MV-4-11 (cell line): ENCODE measurements around the gene COBL.

ENCODE experiments used
- DNase-seq: peaks from one replicate; lab custom pipeline; 2025; lab: John Stamatoyannopoulos, UW

Gene COBL

DNA sequence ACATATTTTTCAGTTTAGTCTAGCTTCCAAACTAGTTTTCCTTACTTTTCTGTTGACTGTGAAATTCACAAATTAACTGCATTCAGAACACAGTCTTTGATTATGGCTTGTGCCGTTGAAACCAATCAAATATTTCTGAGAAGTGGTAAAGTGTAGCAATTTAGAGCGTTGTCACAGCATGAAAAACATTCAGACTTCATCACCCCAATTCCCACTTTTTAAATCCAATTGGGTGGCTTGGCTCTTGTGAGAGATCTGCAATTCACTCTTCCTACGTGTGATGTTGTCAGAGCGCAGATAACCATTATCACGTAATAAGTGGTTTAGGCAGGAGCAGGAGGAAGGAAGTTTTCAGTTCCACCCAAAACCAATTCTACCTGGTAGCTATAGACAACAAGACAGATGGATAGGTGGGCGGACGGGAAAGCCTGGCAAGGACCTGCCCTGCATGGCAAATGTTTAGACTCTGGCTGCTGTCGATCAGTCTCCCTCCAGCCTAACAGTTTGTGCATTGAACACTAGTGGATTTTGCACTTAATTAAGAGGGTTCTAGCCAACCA, 8.9 kb downstream of the COBL start:
- no peak for DNase-seq

DNA sequence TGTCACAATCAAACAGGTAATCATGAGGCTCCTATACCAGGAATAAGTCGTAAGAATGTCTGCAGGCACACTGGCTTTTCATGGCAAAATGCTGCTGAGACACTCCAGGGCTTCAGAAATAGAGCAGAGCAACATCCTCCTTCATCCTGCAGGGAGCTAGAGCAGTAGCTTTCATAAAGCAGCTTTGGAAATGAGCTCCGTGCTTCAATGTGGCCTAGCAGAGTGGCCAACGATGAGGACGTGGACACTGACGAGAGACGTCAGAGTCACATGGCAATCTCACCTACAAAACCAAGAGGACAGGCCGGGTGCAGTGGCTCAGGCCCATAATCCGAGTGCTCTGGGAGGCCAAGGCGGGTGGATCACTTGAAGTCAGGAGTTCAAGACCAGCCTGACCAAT, 9.8 kb downstream of the COBL start:
- DNase-seq = no peak

DNA sequence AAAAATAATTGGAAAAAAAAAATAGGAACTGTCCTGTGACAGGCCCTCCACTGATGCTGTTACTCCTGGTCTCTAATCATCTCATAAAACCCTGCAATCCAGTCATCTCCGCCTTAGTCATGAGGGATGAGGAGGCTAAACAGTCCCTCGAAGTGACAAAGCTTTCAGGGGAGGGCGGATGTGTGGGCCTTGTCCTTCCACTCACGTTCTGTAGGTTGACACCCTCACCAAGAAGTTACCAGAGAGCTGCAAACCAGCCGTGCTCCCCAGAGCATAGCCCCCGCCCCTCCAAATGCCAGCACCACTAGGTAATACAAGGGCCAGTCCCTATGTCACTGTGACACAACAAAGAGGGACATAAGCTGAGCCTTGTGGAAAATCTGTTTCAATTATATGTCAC, 11.9 kb downstream of the COBL start:
- no peak for DNase-seq

DNA sequence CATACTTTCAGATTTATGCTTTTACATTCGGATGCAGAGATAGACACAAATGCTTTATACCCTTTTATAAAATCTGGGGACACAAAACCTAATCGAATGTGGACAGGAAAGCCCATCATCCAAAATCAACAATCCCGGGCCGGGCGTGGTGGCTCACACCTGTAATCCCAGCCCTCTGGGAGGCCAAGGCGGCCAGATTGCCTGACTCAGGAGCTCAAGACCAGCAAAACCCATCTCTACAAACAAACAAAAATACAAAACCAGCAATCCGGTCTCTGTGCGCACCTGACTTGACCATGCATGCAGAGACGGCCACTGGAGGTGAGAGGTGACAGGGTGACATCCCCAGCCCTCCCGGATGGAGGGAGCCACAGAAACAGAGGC, 13.5 kb downstream of the COBL start:
- DNase-seq = no peak

DNA sequence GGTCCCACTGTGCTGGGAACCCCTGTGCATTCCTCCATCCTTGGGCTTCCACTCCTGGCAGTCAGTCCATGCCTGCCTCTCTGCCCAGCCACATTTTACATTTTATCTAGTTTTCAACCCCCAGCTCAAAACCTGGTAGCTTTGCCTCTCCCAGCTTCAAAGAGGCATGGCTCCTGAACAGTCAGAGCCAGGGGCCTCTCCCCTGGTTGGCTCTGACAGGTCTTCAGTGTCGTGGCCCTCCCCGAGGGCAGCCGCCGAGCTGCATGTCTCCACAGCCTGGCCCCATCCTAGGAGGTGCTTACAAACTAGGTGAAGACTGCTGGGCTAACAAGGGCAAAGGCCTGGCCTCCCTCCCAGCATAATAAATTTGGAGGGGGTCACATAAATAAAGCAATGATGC, 14.8 kb downstream of the COBL start:
- DNase-seq = no peak

DNA sequence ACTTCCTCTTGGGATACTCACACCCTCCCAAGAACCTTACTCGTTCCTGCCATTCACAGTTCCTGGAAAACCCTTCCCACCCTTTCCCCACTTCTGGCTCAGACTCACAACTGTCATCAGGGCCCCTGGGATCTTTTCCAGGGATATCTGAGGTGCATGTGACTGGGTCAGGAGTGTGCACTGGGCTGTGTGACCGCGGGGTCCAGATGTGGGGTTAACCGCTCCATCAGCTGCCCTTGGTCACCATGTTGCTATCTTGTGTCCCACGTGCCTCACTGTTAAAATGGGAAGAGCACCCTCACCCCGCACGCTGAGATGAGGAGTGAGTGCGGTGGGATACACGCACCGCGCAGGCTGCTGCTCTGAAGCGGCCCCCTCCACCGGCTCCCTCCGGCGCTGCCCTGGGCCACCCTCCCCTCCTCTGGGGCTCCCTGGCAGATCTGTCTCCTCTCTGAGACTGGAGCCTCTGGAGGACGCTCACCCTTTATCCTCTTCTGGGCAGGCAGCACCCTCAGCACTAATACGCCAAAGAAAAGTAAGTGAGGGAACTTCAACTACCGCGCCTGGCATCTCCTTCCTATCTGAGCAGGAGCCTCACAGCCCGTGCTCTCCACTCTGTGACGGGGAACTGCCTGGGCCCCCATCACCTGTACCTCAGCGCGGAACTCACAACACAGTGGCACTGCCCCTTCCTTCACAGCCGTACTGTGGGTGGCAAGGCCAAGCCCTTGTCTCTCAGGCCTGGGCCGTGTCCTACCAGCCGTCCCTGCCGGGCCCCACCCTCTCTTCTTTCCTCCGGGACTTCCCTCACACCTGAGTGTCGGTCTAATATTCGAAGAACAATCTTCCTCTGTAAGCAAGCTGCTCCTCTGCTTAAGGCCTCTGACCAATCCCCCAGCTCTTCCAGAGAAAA, 15.6 kb downstream of the COBL start:
- DNase-seq = no peak

DNA sequence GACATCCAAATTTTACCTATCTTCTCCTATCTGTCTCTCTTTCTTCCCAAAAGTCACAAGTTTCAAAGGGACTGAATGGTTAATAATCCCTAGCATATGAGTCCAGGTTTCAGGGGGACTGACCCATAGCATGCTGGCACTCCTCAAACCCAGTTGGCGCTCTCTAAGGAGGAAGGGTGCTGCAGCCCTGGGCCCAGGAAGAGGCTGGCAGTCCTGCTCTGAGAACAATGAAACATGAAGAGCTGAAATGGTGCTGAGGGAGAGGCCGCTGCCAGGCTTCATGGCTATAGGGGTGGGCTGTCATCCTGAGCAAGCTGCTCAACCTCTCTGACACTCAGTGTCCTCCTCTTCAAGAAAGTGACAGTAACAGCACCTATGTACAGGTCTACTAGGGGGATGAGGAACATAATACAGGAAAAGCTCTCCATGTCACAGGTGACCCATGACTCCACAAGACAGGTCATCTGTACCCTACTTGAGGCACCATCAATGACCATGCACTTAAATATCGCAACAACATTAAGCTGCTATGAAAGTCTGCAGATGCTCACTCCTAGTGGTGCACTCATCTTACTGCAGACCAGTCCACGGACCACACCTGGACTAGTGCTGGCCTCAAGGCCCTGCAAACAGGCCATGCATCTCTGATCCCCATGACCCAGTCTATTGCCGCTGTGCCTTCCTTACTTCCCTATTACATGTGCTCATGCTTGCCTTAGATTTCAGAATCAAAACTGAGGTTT, 17.0 kb downstream of the COBL start:
- no peak for DNase-seq

DNA sequence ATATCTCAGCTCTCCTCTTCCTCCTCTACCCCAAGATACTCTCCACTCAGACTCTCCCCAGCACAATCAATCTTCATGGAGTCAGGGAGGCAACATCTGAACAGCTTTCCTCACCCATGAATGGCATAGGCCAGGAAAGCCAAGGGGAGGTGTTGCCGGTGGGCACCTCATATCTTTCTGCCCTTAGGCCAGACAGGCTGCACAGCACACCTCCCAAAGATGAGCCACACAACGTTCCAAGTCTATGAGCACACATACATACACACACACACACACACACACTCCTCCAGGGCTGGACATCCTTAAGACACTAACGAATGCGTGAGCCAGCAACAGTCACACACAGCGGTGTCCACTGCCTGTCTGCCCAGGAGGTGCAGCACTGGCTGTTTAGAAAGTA, 17.7 kb downstream of the COBL start:
- DNase-seq = no peak

DNA sequence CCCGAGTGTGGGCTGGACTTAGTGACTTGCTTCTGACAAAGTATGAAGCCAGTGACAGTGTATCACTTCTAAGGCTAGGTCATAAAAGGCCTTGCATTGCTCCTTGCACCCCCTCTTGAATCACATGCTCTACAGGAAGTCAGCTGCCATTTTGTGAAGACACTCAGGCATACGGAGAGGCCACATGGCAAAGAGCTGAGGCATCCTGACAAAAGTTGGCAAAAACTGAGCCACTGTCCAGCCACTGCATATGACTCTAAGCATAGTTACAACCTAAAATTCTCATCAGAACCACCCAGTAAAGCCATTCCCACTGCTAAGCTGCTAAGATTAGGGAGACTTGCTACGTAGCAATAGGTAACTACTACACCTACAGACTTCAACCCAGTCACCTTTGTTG, 18.6 kb downstream of the COBL start:
- no peak for DNase-seq

DNA sequence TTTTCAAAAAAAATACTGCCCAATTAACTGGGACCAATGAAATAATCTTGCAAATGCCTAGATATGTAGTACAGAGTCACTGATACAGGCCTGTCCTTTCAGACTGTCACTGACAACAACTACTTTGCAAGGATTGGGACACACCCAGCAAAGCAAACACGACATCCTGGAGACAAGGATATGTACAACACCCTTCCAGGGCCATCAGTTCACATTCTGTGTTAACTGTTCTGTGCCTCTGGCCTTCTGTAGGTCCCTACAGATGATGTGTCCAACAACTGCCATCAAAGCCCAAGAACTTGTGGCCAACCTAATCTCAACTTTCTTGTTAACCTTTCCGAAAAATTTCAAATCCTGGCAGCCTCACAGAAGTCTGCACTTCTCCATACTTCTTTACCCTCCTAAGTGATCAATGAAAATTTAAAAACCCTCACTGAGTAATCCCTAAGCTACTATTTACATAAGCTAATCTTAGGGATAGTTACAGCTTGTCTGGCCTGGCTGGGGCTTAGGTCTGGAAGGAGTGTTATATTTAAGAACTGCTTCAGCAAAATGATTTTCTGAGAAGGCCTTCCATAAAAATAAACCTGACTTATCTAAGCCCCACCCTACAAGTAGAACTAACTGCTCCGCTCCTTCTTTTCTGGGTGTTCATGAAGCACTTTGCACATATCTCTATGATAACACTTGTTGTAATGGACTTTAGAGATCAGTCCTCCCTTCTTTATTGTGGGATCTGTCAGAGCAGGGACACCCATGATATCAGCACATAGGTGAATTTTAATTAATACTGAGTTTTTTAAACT, 21.0 kb downstream of the COBL start:
- no peak for DNase-seq

DNA sequence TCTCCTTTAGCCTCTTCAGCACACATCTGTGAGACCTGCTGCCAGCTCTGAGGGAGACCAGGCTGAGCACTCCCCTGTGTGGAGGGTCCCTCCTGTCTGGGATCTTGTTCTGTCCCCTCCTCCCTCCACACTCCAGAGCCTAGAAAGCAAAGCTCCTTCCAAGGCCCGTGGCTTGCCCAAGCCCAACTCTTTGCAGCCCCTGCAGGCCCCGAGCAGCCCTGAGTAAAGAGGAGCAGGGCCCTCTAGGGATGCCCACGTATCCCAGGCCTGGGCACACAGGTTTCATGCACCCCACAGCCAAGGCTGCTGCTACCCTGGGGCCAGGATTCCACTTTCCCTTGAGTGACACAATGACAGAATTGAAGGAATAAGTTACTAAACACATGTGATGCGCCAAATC, 24.0 kb downstream of the COBL start:
- no peak for DNase-seq

DNA sequence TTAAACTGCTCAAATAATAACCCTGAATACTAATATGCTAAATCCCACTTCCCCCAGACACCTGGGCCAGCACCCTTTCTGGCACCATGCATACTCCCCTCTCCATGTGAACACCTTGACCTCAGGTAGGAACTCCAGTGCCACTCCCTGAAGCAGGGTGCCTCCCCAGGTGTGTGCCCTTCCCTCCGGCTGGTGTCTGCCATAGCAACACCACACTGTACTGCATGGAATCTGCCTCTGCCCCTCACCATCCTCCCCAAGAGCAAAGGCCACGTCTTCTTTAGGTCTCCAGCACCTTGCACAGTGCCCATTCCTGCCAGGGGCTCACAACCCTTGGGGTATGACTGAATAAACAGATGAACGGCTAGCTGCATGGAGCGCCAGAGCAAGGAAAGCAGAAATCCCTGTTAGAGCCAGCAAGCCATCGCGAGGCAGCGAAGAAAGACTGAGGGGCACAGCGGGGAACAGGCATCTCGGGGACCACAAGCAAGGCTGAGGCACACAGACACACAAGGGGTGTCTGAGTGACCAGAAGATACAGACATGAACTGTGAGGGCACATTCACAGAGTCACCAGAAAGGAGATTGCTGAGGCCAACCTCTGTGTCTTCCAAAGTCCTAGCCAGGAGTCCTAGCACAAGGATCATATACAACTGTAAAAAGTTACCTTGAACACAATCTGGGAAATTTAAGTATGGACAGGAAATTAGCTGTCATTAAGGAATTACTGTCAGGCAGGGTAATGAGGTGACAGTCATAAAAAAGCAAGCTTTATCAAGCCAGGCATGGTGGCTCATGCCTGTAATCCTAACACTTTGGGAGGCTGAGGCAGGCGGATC, 25.7 kb downstream of the COBL start:
- no peak for DNase-seq

DNA sequence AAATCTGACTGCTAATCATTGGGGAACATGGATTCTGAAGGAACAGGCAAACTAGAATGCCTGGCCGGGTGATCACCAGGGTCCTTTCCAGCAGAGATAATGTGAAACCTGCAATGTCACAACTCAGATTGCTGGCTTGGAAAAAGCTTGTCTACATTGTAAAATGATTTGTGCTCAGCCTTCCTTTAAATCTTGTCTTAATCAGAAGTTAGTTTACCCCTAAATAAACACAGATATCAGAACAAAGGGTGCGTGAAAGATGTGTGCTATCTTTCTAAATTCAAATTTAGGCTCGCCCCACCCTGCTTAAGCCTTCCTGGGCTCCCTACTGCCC, 26.3 kb downstream of the COBL start:
- DNase-seq = no peak

DNA sequence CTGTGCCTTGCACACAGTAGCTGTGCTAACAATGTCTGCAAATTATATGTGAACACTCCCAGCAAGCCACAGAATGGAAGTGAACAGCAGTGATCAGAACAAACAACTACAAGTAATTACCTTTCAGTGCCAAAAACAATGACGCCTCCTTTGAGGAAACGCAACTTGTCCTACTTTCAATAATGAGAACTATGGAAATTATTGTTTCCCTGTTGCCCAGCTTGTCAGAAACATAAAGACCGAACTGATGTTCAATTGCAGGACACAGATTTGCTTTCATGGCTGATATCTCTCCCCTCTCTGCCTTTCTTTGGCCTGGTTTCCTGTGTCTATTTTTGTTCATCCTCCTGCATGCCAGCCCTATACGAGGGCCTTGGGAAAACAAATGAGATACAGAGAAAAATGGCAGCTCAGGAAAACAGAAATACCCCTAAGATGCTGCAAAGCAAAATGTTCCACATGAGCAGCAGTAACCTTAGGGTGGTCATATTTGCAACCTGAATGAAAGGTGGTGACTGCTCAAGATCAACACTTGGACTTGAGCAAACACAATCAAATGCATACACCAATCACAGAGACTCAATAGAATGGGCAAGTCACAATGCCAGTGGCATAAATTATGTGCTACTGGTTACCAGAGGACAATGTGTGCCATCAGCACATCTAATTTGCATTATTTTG, 26.8 kb downstream of the COBL start:
- no peak for DNase-seq

DNA sequence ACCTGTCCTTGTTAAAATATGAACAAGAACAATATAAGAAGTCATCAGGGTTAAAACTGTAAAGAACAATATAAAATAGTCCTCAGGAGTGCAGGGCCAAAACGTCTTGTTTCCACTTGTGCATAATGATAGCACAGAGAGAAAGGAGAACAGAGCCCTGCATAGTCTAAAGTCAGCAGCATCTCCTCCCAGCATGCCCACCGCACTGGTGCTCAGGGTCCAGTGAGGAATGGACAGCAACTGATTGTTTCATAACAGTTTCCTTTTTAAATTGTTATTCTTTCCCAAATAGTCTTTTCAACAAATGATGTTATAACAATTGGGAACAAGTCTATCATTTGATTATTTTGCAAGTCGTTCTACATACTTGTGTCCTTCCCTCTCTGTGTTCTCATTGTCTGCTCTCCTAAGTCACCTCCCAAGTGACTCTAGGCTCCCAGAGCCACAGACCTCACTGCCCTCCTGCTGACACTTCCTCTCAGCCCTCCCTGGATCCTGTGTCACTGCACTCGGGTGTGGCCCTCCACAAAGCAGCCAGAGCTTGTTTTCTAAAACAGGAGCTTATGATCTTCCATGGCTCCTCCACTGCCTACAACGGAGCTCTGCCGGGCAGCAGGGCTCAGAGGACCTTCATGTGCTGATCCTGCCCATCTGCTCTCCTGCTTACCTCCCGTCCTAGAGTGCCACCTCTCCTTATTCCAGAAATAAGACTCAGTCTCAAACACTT, 27.6 kb downstream of the COBL start:
- DNase-seq = no peak

DNA sequence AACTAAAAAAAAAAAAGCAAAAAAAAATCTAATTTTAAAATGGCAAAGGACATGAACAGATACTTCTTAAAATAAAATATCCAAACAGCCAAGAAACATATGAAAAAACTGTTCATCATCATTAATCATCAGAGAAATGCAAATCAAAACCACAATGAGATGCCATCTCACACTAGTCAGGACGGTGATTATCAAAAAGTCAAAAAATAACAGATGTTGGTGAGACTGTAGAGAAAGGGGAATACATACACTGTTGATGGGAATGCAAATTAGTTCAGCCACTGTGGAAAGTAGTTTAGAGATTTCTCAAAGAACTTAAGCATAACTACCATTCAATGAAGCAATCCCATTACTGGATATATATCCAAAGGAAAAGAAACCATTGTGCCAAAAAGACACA, 30.2 kb downstream of the COBL start:
- no peak for DNase-seq

DNA sequence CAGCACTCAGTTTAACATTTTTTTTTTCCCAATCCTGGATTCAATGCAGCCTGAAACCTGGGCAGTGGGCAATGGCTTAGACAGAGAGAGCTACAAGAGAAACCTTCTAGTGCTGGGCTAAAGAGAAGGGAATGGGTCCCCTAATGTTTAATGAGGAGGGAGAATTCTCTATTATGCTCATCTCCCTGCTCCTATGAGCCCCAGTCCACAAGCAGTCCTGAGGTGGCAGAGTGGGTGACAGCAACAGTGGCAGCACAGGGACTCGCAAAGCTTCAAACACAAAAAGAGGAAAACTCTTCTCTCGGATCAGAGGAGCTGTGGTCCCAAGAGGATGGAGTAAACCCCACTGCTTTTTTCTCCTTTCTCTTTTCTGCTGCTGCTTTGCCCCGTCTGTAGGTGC, 36.5 kb downstream of the COBL start:
- DNase-seq = no peak

DNA sequence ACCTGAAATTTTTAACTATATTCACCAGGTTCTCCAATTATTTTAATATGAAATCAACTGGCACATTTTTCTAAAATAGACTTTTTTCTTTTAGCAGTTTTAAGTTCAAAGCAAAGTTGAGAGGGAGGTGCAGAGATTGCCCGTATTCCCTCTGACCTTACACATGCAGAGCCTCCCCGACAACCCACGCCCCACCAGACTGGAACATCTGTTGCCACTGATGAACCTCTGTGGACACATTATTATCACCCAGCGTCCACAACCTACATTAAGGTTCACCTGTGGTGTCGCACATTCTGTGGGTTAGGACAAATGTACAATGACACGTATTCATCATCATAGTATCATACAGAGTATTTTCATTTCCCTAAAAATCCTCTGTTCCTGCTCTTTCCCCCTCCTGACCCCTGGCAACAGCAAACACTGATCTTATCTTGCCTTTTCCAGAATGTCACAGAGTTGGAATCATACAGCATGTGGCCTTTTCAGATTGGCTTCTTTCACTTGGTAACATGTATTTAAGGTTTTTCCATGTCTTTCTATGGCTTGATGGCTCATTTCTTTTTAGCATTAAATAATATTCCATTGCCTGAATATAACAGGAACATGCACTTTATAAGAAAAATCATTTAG, 37.1 kb downstream of the COBL start:
- DNase-seq = no peak

DNA sequence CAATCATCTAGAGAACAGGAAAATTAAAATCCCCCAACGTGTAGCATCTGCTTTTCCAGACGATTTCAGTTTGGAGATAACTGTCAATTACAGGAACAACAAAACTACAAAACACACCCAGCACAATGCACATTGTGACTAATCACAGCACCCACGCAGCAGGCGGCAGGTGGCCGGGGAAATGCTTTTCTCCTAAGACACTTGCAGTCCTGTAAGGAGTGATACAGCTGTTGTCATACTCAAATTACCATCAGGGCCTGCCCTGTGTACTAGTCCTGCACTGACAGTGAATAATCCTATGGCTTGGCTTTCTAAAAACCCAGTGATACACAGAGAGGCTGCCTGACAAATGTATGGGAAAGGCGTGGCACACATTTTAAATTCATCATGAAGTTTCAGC, 37.8 kb downstream of the COBL start:
- DNase-seq = no peak

DNA sequence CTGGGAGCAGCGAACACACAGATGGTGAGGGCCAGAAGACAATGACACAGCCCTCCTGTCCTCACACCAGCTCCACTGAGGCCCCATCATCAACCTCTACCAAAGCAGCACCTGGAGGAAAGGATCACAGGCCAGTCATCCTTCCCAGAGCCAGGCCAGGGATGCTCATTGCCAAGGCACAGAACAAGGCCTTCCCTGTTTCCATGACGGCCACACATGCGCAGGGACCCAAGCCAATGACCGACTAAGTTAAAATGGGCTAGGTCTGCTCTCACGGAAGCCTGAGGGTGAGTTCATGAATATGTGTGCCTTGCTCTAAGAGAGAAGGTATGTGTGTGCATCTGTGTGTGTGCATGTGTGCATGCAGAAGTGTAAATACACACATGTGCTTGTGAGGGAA, 39.6 kb downstream of the COBL start:
- DNase-seq = no peak
